ENCODE data around the gene CRISPLD2. TPM values are rescaled to one million over a fixed set of nuclear protein-coding genes. Genes with fewer than 3 reads are reported as not detected.

CRISPLD2 gene
- total RNA-seq, 2 experiments from 2014 or later, result 0.47 to 0.99 TPM

DNA sequence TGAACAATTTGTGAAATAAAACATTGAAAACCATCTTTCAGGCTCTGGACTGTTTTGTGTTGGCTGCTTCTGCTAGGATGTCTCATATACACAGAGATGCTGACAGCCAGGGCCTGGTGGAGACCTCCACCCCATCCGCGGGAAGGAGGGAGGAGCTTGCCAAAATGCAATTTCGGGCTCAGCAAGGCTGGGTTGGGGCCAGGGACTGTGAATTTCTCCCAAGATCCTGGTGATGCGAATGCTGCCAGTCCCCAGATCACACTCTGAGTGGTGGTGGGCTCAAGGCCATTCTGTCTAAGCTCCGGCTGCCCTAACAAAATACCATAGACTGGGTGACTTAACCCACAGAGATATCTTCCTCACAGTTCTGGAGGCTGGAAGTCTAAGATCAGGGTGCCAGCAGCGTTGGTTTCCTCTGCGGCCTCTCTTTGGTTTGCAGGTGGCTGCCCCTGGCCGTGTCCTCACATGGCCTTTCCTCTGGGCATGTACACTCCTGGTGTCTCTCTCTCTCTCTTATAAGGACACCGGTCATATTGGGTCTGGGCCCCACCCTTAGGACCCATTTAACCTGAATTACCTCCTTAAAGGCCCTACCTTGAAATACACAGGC, 89.8 kb downstream of the CRISPLD2 start:
- Histone ChIP-seq H4K20me1 (ENCODE audit: insufficient read depth, low read length) (no peaks in the 10 kb centered on the region), H2AFZ (ENCODE audit: low read length) (no peak overlapping the region), H3K4me1 (ENCODE audit: insufficient read depth, low read length, poor library complexity, severe bottlenecking) (peaks cover 5% of the 10 kb centered on the region), H3K9me2 (ENCODE audit: insufficient read depth, low read length) (no peaks in the 10 kb centered on the region), H3K36me3 (ENCODE audit: insufficient read depth, low read length) (no peaks in the 10 kb centered on the region), H3K4me3 (ENCODE audit: low read depth, low read length, poor library complexity, severe bottlenecking) (no peak overlapping the region), H3K4me2 (ENCODE audit: low read length) (no peak overlapping the region), H3K79me2 (ENCODE audit: insufficient read depth, low read depth, low read length) (no peaks in the 10 kb centered on the region), H3K9me3 (ENCODE audit: low read length) (no peaks in the 10 kb centered on the region), H3K27ac (ENCODE audit: low read depth, low read length, poor library complexity, severe bottlenecking) (no peak overlapping the region)
- intact Hi-C loops (cut with micrococcal nuclease; ENCODE audit: unreplicated experiment), result no loop called here
- POLR2A ChIA-PET, result no interaction called here
- no peak for DNase-seq (ENCODE audit: low spot score)
- CTCF ChIA-PET (ENCODE audit: unreplicated experiment), result no interaction called here
- BruUV-seq (replicated peaks), result no TSS peak
- TF ChIP-seq, protein P1, sequence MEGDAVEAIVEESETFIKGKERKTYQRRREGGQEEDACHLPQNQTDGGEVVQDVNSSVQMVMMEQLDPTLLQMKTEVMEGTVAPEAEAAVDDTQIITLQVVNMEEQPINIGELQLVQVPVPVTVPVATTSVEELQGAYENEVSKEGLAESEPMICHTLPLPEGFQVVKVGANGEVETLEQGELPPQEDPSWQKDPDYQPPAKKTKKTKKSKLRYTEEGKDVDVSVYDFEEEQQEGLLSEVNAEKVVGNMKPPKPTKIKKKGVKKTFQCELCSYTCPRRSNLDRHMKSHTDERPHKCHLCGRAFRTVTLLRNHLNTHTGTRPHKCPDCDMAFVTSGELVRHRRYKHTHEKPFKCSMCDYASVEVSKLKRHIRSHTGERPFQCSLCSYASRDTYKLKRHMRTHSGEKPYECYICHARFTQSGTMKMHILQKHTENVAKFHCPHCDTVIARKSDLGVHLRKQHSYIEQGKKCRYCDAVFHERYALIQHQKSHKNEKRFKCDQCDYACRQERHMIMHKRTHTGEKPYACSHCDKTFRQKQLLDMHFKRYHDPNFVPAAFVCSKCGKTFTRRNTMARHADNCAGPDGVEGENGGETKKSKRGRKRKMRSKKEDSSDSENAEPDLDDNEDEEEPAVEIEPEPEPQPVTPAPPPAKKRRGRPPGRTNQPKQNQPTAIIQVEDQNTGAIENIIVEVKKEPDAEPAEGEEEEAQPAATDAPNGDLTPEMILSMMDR (conservative IDR thresholded peaks at IDR 0.05; ENCODE audit: low read length), result no peak
- TF ChIP-seq EZH2phosphoT487 (IDR thresholded peaks at IDR 0.05; ENCODE audit: borderline replicate concordance, low read depth, low read length), result no peak

DNA sequence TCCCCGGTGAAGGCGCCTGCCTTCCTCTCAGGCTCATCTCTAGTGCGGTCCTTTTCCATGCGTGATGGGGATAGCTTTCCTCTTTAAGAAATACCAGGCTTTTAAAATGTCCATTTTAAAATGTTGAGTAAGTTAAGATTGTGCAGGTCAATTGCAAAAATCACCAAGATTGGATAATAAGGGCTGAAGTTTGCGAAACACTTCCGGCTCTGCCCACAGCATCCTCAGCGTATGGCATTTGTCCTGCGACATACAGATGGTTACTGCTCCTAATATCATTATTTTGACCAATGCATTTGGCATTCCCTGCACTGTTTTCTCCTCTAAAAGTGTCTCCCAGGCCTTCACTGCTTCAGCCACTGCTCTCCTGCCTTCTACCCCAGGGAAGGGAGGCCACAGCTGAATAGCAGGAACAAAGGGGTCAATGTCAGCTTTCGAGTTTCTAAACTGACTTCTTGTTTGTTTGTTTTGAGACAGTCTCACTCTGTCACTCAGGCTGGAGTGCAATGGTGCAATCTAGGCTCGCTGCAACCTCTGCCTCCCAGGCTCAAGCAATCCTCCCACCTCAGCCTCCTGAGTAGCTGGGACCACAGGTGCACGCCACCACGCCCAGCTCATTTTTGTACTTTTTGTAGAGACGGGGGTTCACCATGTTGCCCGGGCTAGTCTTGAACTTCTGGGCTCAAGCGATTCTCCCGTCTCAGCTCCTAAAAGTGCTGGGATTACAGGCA, 91.9 kb downstream of the CRISPLD2 start:
- Histone ChIP-seq H3K4me3 (ENCODE audit: low read depth, low read length, poor library complexity, severe bottlenecking) (no peak overlapping the region), H3K4me1 (ENCODE audit: insufficient read depth, low read length, poor library complexity, severe bottlenecking) (peaks cover 8% of the 10 kb centered on the region), H4K20me1 (ENCODE audit: insufficient read depth, low read length) (no peaks in the 10 kb centered on the region), H2AFZ (ENCODE audit: low read length) (no peak overlapping the region), H3K9me2 (ENCODE audit: insufficient read depth, low read length) (no peaks in the 10 kb centered on the region), H3K9me3 (ENCODE audit: low read length) (no peaks in the 10 kb centered on the region), H3K27ac (ENCODE audit: low read depth, low read length, poor library complexity, severe bottlenecking) (no peak overlapping the region), H3K79me2 (ENCODE audit: insufficient read depth, low read depth, low read length) (no peaks in the 10 kb centered on the region), H3K36me3 (ENCODE audit: insufficient read depth, low read length) (no peaks in the 10 kb centered on the region), H3K4me2 (ENCODE audit: low read length) (no peak overlapping the region)
- ChIA-PET CTCF (ENCODE audit: unreplicated experiment) (no interaction called here), POLR2A (interaction anchor here (0.6 to 0.8 kb wide), 3 partner anchors 36 to 170 kb away, joined by 3 to 4 read pairs (median 3); no protein-coding TSS in a partner anchor)
- TF ChIP-seq, protein P1 (conservative IDR thresholded peaks at IDR 0.05; ENCODE audit: low read length), result no peak
- TF ChIP-seq EZH2phosphoT487 (IDR thresholded peaks at IDR 0.05; ENCODE audit: borderline replicate concordance, low read depth, low read length), result no peak
- intact Hi-C loops (cut with micrococcal nuclease; ENCODE audit: unreplicated experiment), result no loop called here
- BruUV-seq (replicated peaks), result no TSS peak
- DNase-seq (ENCODE audit: low spot score), result no peak

DNA sequence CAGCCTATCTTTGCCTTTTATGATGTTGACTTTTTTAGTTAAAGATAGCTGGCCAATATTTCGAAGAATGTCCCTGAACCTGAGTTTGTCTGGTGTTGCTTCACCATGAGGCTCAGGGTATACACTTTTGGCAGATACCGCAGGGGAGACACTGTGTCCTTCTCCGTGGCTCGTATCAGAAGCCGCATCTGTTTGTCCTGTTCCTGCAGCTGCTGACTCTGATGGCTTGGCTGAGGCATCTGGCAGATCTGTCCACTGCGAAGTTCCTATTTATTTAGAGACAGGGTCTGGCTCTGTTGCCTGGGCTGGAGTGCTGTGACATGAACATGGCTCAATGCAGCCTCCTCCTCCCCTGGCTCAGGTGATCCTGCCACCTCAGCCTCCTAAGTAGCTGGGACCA, 93.5 kb downstream of the CRISPLD2 start:
- TF ChIP-seq, protein P1 (conservative IDR thresholded peaks at IDR 0.05; ENCODE audit: low read length), result no peak
- TF ChIP-seq EZH2phosphoT487 (IDR thresholded peaks at IDR 0.05; ENCODE audit: borderline replicate concordance, low read depth, low read length), result no peak
- Histone ChIP-seq H3K27ac (ENCODE audit: low read depth, low read length, poor library complexity, severe bottlenecking) (no peak overlapping the region), H3K79me2 (ENCODE audit: insufficient read depth, low read depth, low read length) (no peaks in the 10 kb centered on the region), H3K4me1 (ENCODE audit: insufficient read depth, low read length, poor library complexity, severe bottlenecking) (peaks cover 10% of the 10 kb centered on the region), H2AFZ (ENCODE audit: low read length) (no peak overlapping the region), H3K4me3 (ENCODE audit: low read depth, low read length, poor library complexity, severe bottlenecking) (no peak overlapping the region), H3K4me2 (ENCODE audit: low read length) (no peak overlapping the region), H4K20me1 (ENCODE audit: insufficient read depth, low read length) (no peaks in the 10 kb centered on the region), H3K36me3 (ENCODE audit: insufficient read depth, low read length) (no peaks in the 10 kb centered on the region), H3K9me3 (ENCODE audit: low read length) (no peaks in the 10 kb centered on the region), H3K9me2 (ENCODE audit: insufficient read depth, low read length) (no peaks in the 10 kb centered on the region)
- ChIA-PET CTCF (ENCODE audit: unreplicated experiment) (interaction anchor here (0.6 kb wide), 1 partner anchor 1102 kb away, joined by 3 read pairs; no protein-coding TSS in a partner anchor), POLR2A (interaction anchor here (0.6 kb wide), 1 partner anchor 145 kb away, joined by 3 read pairs; no protein-coding TSS in a partner anchor)
- no TSS peak for BruUV-seq (replicated peaks)
- intact Hi-C loops (cut with micrococcal nuclease; ENCODE audit: unreplicated experiment), result no loop called here
- no peak for DNase-seq (ENCODE audit: low spot score)

Data from OCI-LY7 (cell line).